HepG2 (cell line): ENCODE measurements around the gene PTAR1. TPM values are rescaled to one million over a fixed set of nuclear protein-coding genes. Genes with fewer than 3 reads are reported as not detected.

Experiments
- ATAC-seq: fragments of 200-7000 bp; cut with Tn5 transposase; 3 replicates; pipeline ENCODE4 v1.9.1; 2020; ENCODE audit warnings: mild to moderate bottlenecking, moderate library complexity
- BruUV-seq: library from RNA; stranded (reverse); fragments of 400-500 nt; replicated peaks from 2 replicates; lab custom pipeline; 2021; lab: Mats Ljungman, UMichigan
- CTCF ChIA-PET: fragments of 300-600 bp; formaldehyde crosslinking; extraction: SDS; loops from one replicate; lab custom pipeline; 2021; ENCODE audit warnings: low total read pairs, inconsistent platforms, low intra/inter-chr PET ratio; lab: Yijun Ruan, JAX
- POLR2A ChIA-PET: fragments of 350-600 bp; sonication (Branson Sonifier 250); formaldehyde crosslinking; loops from one replicate; lab custom pipeline; 2020; ENCODE audit warnings: antibody characterized with exemption, inconsistent platforms; lab: Yijun Ruan, JAX
- DNase-seq: peaks from one replicate; pipeline ENCODE4 v3.0.0-alpha.2; 2015; ENCODE audit warnings: low spot score
- FAIRE-seq: peaks from 3 replicates; lab custom pipeline; 2011; peaks lifted over from hg19 to GRCh38; lab: Jason Lieb, UNC
- H2AFZ ChIP-seq: one replicate; pipeline ENCODE4 v1.6.1; 2011; ENCODE audit warnings: low read length, inconsistent platforms
- H3K27ac ChIP-seq: fragments of 300-600 bp; 3 replicates; pipeline ENCODE4 v1.8.0; 2011; ENCODE audit warnings: mixed run types, mild to moderate bottlenecking, mixed read lengths, low read length, inconsistent platforms; ENCODE audit not compliant: insufficient read depth; ENCODE audit errors: extremely low read length
- H3K27me3 ChIP-seq, 2 experiments: fragments of 200-600 bp in 1 of 2; 2 replicates in 1 of 2; 3 replicates in 1 of 2; pipeline versions ENCODE4 v1.6.0 to v1.8.0; 2011; ENCODE audit warnings: low read length in 2 of 2, mild to moderate bottlenecking in 2 of 2, moderate library complexity in 2 of 2, inconsistent platforms in 1 of 2; ENCODE audit not compliant: insufficient read depth in 2 of 2, control insufficient read depth in 1 of 2
- H3K36me3 ChIP-seq, 2 experiments: fragments of 200-600 bp in 1 of 2; replicated peaks in 1 of 2; 2 replicates in 1 of 2; 3 replicates in 1 of 2; pipeline versions ENCODE4 v1.5.1 to v1.8.0; 2011; ENCODE audit warnings: low read length in 2 of 2, inconsistent platforms in 1 of 2; ENCODE audit not compliant: insufficient read depth in 2 of 2, control insufficient read depth in 1 of 2
- H3K4me1 ChIP-seq: 2 replicates; pipeline ENCODE4 v1.5.1; 2012; ENCODE audit warnings: low read length, inconsistent platforms; ENCODE audit not compliant: insufficient read depth
- H3K4me2 ChIP-seq: 2 replicates; pipeline ENCODE4 v1.6.0; 2011; ENCODE audit warnings: low read depth, low read length, inconsistent platforms
- H3K4me3 ChIP-seq, 3 experiments: fragments of 200-600 bp in 1 of 3; sonication (generic), shearing (Covaris generic) in 1 of 3; replicated peaks in 1 of 3; 2 replicates each; pipeline ENCODE4 v1.5.1; 2011 to 2016; ENCODE audit warnings: low read length in 3 of 3, inconsistent platforms in 2 of 3, low read depth in 2 of 3, mild to moderate bottlenecking in 2 of 3, control low read depth in 1 of 3, mixed read lengths in 1 of 3; ENCODE audit not compliant: insufficient read depth in 1 of 3
- H3K79me2 ChIP-seq: one replicate; pipeline ENCODE4 v1.6.1; 2011; ENCODE audit warnings: low read length, inconsistent platforms; ENCODE audit not compliant: insufficient read depth
- H3K9ac ChIP-seq: 2 replicates; pipeline ENCODE4 v1.6.0; 2011; ENCODE audit warnings: mild to moderate bottlenecking, low read depth, low read length, inconsistent platforms; ENCODE audit not compliant: insufficient read depth
- H3K9me3 ChIP-seq: 2 replicates; pipeline ENCODE4 v1.5.1; 2012; ENCODE audit warnings: mild to moderate bottlenecking, low read length
- H4K20me1 ChIP-seq: 2 replicates; pipeline ENCODE4 v1.6.0; 2011; ENCODE audit warnings: inconsistent platforms, mild to moderate bottlenecking, low read length, moderate library complexity; ENCODE audit not compliant: insufficient read depth
- CBX1 ChIP-seq: IDR thresholded peaks from one replicate; pipeline ENCODE4 v1.6.1; 2016; ENCODE audit warnings: antibody characterized with exemption, low read depth
- CC2D1A ChIP-seq: sonication (generic); formaldehyde crosslinking; IDR thresholded peaks from 2 replicates; pipeline ENCODE4 v1.8.1; 2023; ENCODE audit warnings: mild to moderate bottlenecking, missing genetic modification reagents
- DPF2 ChIP-seq: sonication (generic); formaldehyde crosslinking; IDR thresholded peaks from 2 replicates; pipeline ENCODE4 v1.4.0; 2020; ENCODE audit warnings: mild to moderate bottlenecking, low read depth, missing genetic modification reagents, borderline replicate concordance
- E2F5 ChIP-seq: sonication (generic); formaldehyde crosslinking; conservative IDR thresholded peaks from 2 replicates; pipeline ENCODE4 v1.4.0; 2020; ENCODE audit warnings: missing genetic modification reagents
- ELF1 ChIP-seq: sonication (generic); formaldehyde crosslinking; IDR thresholded peaks from 2 replicates; pipeline ENCODE4 v1.4.0; 2020; ENCODE audit warnings: missing genetic modification reagents
- FOXA3 ChIP-seq: IDR thresholded peaks from 2 replicates; pipeline ENCODE4 v1.6.1; 2016; ENCODE audit warnings: missing genetic modification reagents, missing compliant biosample characterization
- HNRNPL ChIP-seq: fragments of 200-400 bp; formaldehyde crosslinking; IDR thresholded peaks from 2 replicates; pipeline ENCODE4 v1.6.1; 2017; ENCODE audit warnings: mild to moderate bottlenecking, low read depth, low read length
- KDM5B ChIP-seq: sonication (generic); formaldehyde crosslinking; IDR thresholded peaks from 2 replicates; pipeline ENCODE4 v1.4.0; 2020; ENCODE audit warnings: missing genetic modification reagents, mild to moderate bottlenecking, borderline replicate concordance
- MIER2 ChIP-seq: IDR thresholded peaks from 2 replicates; pipeline ENCODE4 v1.6.1; 2016; ENCODE audit warnings: missing biosample characterization, missing genetic modification reagents
- MXD1 ChIP-seq: sonication (generic); formaldehyde crosslinking; IDR thresholded peaks from 2 replicates; pipeline ENCODE4 v1.4.0; 2020; ENCODE audit warnings: mild to moderate bottlenecking, missing genetic modification reagents
- NFYB ChIP-seq: sonication (generic); formaldehyde crosslinking; IDR thresholded peaks from 2 replicates; pipeline ENCODE4 v1.4.0; 2020; ENCODE audit warnings: missing genetic modification reagents
- PTBP1 ChIP-seq: fragments of 200-400 bp; formaldehyde crosslinking; IDR thresholded peaks from 2 replicates; pipeline ENCODE4 v1.6.1; 2018; ENCODE audit warnings: low read length, low read depth; ENCODE audit not compliant: poor library complexity, severe bottlenecking
- SIN3A ChIP-seq: IDR thresholded peaks from 2 replicates; pipeline ENCODE4 v1.6.1; 2011; ENCODE audit warnings: low read depth, mild to moderate bottlenecking, control low read depth, low read length, borderline replicate concordance
- SIN3B ChIP-seq: fragments of 150-350 bp; IDR thresholded peaks from 2 replicates; pipeline ENCODE4 v1.6.1; 2014; ENCODE audit warnings: low read length
- SOX5 ChIP-seq: IDR thresholded peaks from 2 replicates; pipeline ENCODE4 v1.6.1; 2016; ENCODE audit warnings: borderline replicate concordance
- STAG1 ChIP-seq: sonication (generic); formaldehyde crosslinking; IDR thresholded peaks from 2 replicates; pipeline ENCODE4 v1.4.0; 2020; ENCODE audit warnings: missing genetic modification reagents
- TRAFD1 ChIP-seq: sonication (generic); formaldehyde crosslinking; IDR thresholded peaks from 2 replicates; pipeline ENCODE4 v1.5.1; 2020; ENCODE audit warnings: missing genetic modification reagents, mild to moderate bottlenecking, borderline replicate concordance
- TSC22D2 ChIP-seq: sonication (generic); formaldehyde crosslinking; IDR thresholded peaks from 2 replicates; pipeline ENCODE4 v1.5.1; 2020; ENCODE audit warnings: missing genetic modification reagents, mild to moderate bottlenecking, borderline replicate concordance
- ZEB1 ChIP-seq: IDR thresholded peaks from 2 replicates; pipeline ENCODE4 v1.6.1; 2012; ENCODE audit warnings: mild to moderate bottlenecking, low read depth, inconsistent platforms; ENCODE audit not compliant: insufficient replicate concordance
- ZNF138 ChIP-seq: sonication (generic); formaldehyde crosslinking; IDR thresholded peaks from 2 replicates; pipeline ENCODE4 v1.5.0; 2020; ENCODE audit warnings: mild to moderate bottlenecking, low read depth, missing genetic modification reagents
- ZNF337 ChIP-seq: sonication (generic); formaldehyde crosslinking; IDR thresholded peaks from 2 replicates; pipeline ENCODE4 v1.5.1; 2020; ENCODE audit warnings: missing genetic modification reagents, low read depth, mild to moderate bottlenecking, borderline replicate concordance
- ZNF354B ChIP-seq: sonication (generic); formaldehyde crosslinking; IDR thresholded peaks from 2 replicates; pipeline ENCODE4 v1.8.0; 2022; ENCODE audit warnings: mild to moderate bottlenecking, missing genetic modification reagents
- ZNF510 ChIP-seq: sonication (generic); formaldehyde crosslinking; IDR thresholded peaks from 2 replicates; pipeline ENCODE4 v1.4.0; 2020; ENCODE audit warnings: low read depth, mild to moderate bottlenecking, missing genetic modification reagents
- in situ Hi-C: cut with HindIII; loops from 2 replicates; pipeline ENCODE4 v1.10.0; 2017; ENCODE audit warnings: low pct_unique_long_range_greater_than_20kb; ENCODE audit not compliant: extremely low pct_ligation_motif_present
- intact Hi-C: fragments of 100-400 bp; cut with micrococcal nuclease; formaldehyde crosslinking; loops from one replicate; pipeline ENCODE4 v1.10.0; 2022; ENCODE audit not compliant: unreplicated experiment
- polyA plus RNA-seq, 8 experiments: library from polyadenylated mRNA; depleted of rRNA in 3 of 8; stranded (reverse) in 7 of 8; unstranded in 1 of 8; fragments of >200 nt; fragmentation: Illumina TruSeq in 4 of 8; extraction: Trizol in 4 of 8; gene quantifications; 2 replicates each; pipeline versions ENCODE4 v1.2.1 to v1.2.3, GENCODE V29; 2011 to 2016; ENCODE audit warnings: low read depth in 4 of 8, missing spikeins in 1 of 8, mixed read lengths in 1 of 8; ENCODE audit not compliant: insufficient read depth in 1 of 8
- total RNA-seq, 5 experiments: library from RNA; depleted of rRNA; stranded (reverse); fragments of >200 nt; fragmentation: Illumina TruSeq; extraction: Trizol; gene quantifications; 2 replicates each; pipeline ENCODE4 v1.2.3, GENCODE V29; 2016; ENCODE audit warnings: low read depth in 1 of 5

Gene PTAR1
- total and polyA plus RNA-seq, 2 of the 13 experiments (the other 11 are each of a cell fraction or from before 2014, with no cell fraction given): 26.5 to 42.1 TPM

GRCh38 chr9:69785757-69786156 lies 25.9 kb upstream of the PTAR1 start:
- Histone ChIP-seq H3K27me3 (peaks cover 0 to 3% of the 10 kb centered on the region in 2 experiments; a peak in 1 of 5 replicates), H3K27ac (no peak overlapping the region), H3K9me3 (no peaks in the 10 kb centered on the region), H2AFZ (no peak overlapping the region), H3K4me2 (no peak overlapping the region), H3K4me3 (no peak overlapping the region), H3K79me2 (no peaks in the 10 kb centered on the region), H3K4me1 (no peaks in the 10 kb centered on the region), H3K36me3 (no peaks in the 10 kb centered on the region), H4K20me1 (no peaks in the 10 kb centered on the region), H3K9ac (no peak overlapping the region)
- CTCF ChIA-PET: no interaction called here
- ATAC-seq: peak; percentile 54; the same call in 2 of the 3 replicates
- intact Hi-C loops: no loop called here
- POLR2A ChIA-PET: no interaction called here
- FAIRE-seq: no peak
- in situ Hi-C loops: no loop called here
- no peak for DNase-seq
- BruUV-seq: no TSS peak
- TF ChIP-seq ZNF510 (CRISPR knock-in tag): no peak
- TF ChIP-seq FOXA3 (CRISPR knock-in tag): no peak
- TF ChIP-seq ZEB1: no peak
- no peak for TF ChIP-seq CC2D1A (CRISPR knock-in tag)
- TF ChIP-seq NFYB: no peak
- TF ChIP-seq TSC22D2 (CRISPR knock-in tag): no peak
- TF ChIP-seq ELF1 (CRISPR knock-in tag): no peak
- no peak for TF ChIP-seq CBX1
- TF ChIP-seq PTBP1: no peak
- TF ChIP-seq MIER2 (CRISPR knock-in tag): peak; percentile 93
- no peak for TF ChIP-seq ZNF138 (CRISPR knock-in tag)
- TF ChIP-seq DPF2: no peak
- no peak for TF ChIP-seq E2F5
- no peak for TF ChIP-seq KDM5B
- TF ChIP-seq ZNF354B (CRISPR knock-in tag): no peak
- no peak for TF ChIP-seq ZNF337
- no peak for TF ChIP-seq HNRNPL
- TF ChIP-seq MXD1 (CRISPR knock-in tag): no peak
- TF ChIP-seq STAG1: peak; percentile 45
- TF ChIP-seq TRAFD1 (CRISPR knock-in tag): no peak
- TF ChIP-seq SOX5 (CRISPR knock-in tag): no peak
- TF ChIP-seq SIN3B: no peak
- TF ChIP-seq SIN3A: no peak
